AG09319 (cell line): Measurements from ENCODE around the gene ZDHHC14.

ENCODE experiments used
- DNase-seq: peaks from one replicate; pipeline ENCODE4 v3.0.0-alpha.2; 2010; ENCODE audit warnings: low read depth; ENCODE audit errors: extremely low read depth
- TF ChIP-seq, protein P1 (sequence below): IDR thresholded peaks from 2 replicates; pipeline ENCODE4 v1.5.1; 2011; ENCODE audit warnings: low read depth, mild to moderate bottlenecking, inconsistent platforms, low read length, moderate library complexity

ZDHHC14 gene

DNA sequence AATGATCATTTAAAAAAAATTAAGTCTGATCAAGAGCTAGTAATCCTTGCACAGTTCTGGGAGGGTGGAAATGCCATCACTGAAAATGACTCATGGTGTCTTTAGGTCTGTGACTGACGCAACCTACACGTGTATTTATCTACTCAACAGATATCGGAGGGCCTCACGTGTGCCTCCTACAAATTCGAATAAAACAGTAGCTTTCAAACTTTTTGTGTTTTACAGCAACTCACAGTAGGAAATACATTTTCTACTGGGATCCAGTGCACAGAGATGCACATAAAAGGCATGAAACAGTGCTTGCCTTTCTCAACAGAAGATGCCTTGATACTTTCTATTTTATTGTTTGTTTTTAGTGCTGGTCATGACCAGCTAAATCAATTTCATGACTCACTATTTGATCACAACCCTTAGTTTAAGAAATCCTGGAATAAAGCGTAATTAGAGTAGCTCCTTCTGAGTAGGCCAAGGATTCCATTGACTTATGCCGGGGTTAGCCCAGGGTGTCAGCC, 232.1 kb downstream of the ZDHHC14 start:
- DNase-seq: peak; percentile 66
- TF ChIP-seq, protein P1, sequence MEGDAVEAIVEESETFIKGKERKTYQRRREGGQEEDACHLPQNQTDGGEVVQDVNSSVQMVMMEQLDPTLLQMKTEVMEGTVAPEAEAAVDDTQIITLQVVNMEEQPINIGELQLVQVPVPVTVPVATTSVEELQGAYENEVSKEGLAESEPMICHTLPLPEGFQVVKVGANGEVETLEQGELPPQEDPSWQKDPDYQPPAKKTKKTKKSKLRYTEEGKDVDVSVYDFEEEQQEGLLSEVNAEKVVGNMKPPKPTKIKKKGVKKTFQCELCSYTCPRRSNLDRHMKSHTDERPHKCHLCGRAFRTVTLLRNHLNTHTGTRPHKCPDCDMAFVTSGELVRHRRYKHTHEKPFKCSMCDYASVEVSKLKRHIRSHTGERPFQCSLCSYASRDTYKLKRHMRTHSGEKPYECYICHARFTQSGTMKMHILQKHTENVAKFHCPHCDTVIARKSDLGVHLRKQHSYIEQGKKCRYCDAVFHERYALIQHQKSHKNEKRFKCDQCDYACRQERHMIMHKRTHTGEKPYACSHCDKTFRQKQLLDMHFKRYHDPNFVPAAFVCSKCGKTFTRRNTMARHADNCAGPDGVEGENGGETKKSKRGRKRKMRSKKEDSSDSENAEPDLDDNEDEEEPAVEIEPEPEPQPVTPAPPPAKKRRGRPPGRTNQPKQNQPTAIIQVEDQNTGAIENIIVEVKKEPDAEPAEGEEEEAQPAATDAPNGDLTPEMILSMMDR: no peak

DNA sequence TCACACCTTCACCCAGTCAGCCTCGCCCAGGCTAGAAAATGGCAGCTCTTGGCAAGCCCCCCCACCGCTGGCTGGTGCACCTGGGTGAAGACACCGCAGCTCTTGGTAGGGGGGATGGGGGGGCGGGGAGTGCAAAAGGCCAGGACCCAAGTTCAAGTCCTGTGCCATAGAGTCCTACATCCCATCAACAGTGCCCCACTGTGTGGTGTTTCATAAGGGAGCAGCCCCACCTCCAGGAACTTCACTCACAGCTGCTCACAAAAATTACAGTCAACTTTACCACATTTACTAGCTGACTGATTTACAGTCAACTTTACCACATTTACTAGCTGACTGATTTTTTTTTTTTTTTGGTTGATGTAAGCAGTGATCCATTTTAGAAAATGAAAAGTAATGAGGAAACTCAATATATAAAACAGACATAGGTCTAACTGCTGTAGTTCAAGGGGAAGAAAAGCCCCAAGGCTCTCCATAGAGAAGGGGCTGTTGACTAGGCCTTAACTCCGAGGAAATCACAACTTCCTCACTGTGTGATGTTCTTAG, 233.1 kb downstream of the ZDHHC14 start:
- TF ChIP-seq, protein P1: no peak
- DNase-seq: no peak

DNA sequence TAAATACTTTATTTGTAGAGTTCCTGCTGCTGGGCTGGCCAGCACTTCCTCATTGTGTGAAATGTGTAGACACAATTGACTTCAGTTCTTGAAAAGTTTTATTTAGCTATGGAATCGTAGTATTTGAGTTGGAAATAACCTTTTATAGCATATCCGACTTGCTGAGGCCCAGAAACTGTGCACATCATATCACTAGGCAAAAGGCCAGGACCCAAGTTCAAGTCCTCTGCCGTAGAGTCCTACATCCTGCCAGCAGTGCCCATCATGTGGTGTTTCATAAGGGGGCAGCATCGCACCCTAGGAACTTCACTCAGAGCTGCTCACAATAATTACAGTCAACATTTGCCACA, 234.4 kb downstream of the ZDHHC14 start:
- DNase-seq: no peak
- TF ChIP-seq, protein P1: no peak; the same call in 1 of the 2 replicates

DNA sequence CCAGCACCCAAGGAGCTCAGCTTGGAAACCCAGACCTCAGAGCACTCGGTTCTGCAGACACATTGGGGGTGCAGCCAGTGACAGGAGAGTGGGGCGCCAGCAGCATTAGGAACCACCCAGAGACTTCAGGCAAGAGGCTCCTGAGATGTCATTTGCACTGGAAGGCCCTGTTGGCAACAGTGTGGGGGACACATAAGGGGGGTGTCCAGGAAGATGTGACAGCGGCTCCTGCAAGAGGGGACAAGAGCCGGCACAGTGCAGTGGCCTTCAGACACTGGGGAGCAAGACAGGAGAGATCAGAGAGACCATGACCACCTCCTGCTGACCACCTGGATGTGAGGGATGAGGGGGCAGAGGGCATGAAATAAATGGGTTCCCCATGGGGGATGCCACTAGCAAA, 235.0 kb downstream of the ZDHHC14 start:
- TF ChIP-seq, protein P1: no peak
- DNase-seq: no peak

DNA sequence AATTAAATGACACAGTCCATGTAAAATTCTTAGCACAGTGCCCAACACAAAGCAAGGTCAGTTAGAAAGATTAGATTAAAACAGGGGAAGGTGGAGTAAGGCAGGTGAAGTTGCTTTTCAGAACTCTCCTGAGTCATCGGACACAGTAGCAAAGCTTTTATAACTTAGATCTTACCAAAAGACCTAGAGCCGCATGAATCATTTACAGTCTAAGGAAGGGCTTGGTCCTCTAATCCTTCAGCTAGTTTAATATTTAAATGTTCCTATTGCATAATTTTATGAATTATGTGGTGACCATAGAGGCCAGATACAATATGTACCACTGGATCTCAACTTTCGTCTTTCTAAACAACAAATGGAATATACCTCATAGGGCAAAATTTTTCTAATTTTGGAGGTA, 240.0 kb downstream of the ZDHHC14 start:
- DNase-seq: no peak
- TF ChIP-seq, protein P1: no peak

DNA sequence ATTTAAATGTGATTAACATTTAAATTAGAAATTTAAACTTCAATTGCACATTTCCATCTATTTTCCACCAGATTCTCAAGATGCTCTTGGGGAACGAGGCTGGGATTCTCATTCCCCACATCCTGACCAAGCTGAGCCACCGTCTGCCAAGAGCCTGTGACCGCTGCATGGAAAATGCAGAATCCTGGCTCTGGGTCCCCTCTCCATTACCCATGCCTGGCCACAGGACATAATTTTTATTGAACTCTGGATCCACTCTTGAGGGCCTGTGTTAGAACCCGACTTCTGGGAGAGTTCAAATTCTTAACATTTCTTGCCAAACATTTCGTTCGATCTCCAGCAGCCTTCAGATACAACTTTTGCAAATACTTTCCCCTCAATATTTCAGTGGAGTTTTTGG, 240.4 kb downstream of the ZDHHC14 start:
- DNase-seq: no peak
- TF ChIP-seq, protein P1: no peak

DNA sequence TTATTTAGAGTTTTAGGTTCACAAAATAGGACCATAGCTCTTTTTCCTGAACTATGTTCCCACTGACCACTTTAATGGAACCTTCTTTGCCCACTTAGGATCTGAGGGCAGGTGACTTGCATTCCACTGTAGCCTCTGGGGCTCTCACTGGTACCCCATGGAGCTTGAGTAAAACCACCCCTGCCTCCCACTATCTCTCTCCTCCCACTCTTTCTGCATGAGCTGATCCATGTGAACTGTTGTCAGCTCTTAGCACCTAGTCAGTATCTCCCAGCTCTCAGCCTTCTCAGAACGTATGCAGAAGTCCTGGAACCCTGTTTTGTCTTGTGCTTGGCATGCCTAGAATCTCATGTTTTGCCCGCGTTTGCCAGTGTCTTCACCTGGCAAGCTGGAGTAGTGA, 241.4 kb downstream of the ZDHHC14 start:
- no peak for DNase-seq
- TF ChIP-seq, protein P1: no peak
